CD4-positive, CD25-positive, alpha-beta regulatory T cell (primary cell): ENCODE measurements around the gene DGCR2. TPM values are rescaled to one million over a fixed set of nuclear protein-coding genes. Genes with fewer than 3 reads are reported as not detected.

Experiments used
- ATAC-seq, 2 donors: fragments of 150-1000 bp; cut with Tn5 transposase; one replicate each; pipeline ENCODE4 v1.10.0; 2021; ENCODE audit warnings: low read depth in 2 of 2, moderate number of reproducible peaks in 2 of 2, moderate library complexity in 1 of 2
- DNase-seq, 3 donors: peaks; one replicate each; pipeline versions ENCODE4 v3.0.0 to v3.0.0-alpha.2; 2012 to 2022; ENCODE audit warnings: mixed read lengths in 1 of 3
- H3K27ac ChIP-seq: one replicate; pipeline ENCODE4 v1.7.0; 2013; ENCODE audit warnings: mild to moderate bottlenecking, low read length; ENCODE audit not compliant: insufficient read depth, poor library complexity, severe bottlenecking
- H3K27me3 ChIP-seq: one replicate; pipeline ENCODE4 v1.7.0; 2013; ENCODE audit warnings: low read length; ENCODE audit not compliant: control insufficient read depth, insufficient read depth
- H3K36me3 ChIP-seq: one replicate; pipeline ENCODE4 v1.7.0; 2013; ENCODE audit warnings: mild to moderate bottlenecking, low read length, moderate library complexity; ENCODE audit not compliant: control insufficient read depth, insufficient read depth
- H3K4me1 ChIP-seq: 2 replicates; pipeline ENCODE4 v1.7.0; 2013; ENCODE audit warnings: mild to moderate bottlenecking, low read length; ENCODE audit not compliant: insufficient read depth, control insufficient read depth, poor library complexity, severe bottlenecking
- H3K4me3 ChIP-seq: one replicate; pipeline ENCODE4 v1.7.0; 2013; ENCODE audit warnings: low read depth, mild to moderate bottlenecking, low read length, moderate library complexity
- H3K9me3 ChIP-seq, 2 experiments: 1 replicate in 1 of 2; 2 replicates in 1 of 2; pipeline ENCODE4 v1.7.0; 2013; ENCODE audit warnings: low read length in 2 of 2, mild to moderate bottlenecking in 1 of 2, moderate library complexity in 1 of 2; ENCODE audit not compliant: control insufficient read depth in 2 of 2
- H3K27ac Mint-ChIP-seq, 3 donors: one replicate each; pipeline ENCODE4 v1.8.0; 2020 to 2022; ENCODE audit warnings: mild to moderate bottlenecking in 3 of 3, mixed read lengths in 3 of 3, moderate library complexity in 2 of 3
- H3K27me3 Mint-ChIP-seq: one replicate; pipeline ENCODE4 v1.8.0; 2022; ENCODE audit warnings: mild to moderate bottlenecking, mixed read lengths
- H3K36me3 Mint-ChIP-seq: one replicate; pipeline ENCODE4 v1.8.0; 2020; ENCODE audit warnings: mixed read lengths
- H3K4me1 Mint-ChIP-seq, 4 donors: one replicate each; pipeline ENCODE4 v1.8.0; 2020 to 2022; ENCODE audit warnings: mixed read lengths in 4 of 4, mild to moderate bottlenecking in 1 of 4
- H3K4me3 Mint-ChIP-seq, 4 donors: one replicate each; pipeline ENCODE4 v1.8.0; 2020 to 2022; ENCODE audit warnings: mild to moderate bottlenecking in 4 of 4, mixed read lengths in 4 of 4, moderate library complexity in 3 of 4
- H3K9me3 Mint-ChIP-seq, 7 donors: one replicate each; pipeline ENCODE4 v1.8.0; 2020 to 2022; ENCODE audit warnings: mixed read lengths in 7 of 7, mild to moderate bottlenecking in 3 of 7, moderate library complexity in 2 of 7
- polyA plus RNA-seq, 4 donors: library from polyadenylated mRNA; unstranded; fragments of 300-500 nt; fragmentation: Illumina TruSeq; gene quantifications; one replicate each; pipeline ENCODE4 v1.2.3, GENCODE V29; 2021
- total RNA-seq: library from RNA; stranded (reverse); gene quantifications from one replicate; pipeline ENCODE4 v1.2.3, GENCODE V29; 2022

The DGCR2 gene
- total and polyA plus RNA-seq, 5 donors from 2014 or later, result 51.8 to 75.2 (median 58.4) TPM

GRCh38 chr22:19041704-19042074 lies 80.5 kb downstream of the DGCR2 start:
- no peak overlapping the region for H3K4me3 Mint-ChIP-seq
- no peaks in the 10 kb centered on the region for H3K4me1 ChIP-seq
- no peak overlapping the region for H3K27ac Mint-ChIP-seq
- no peaks in the 10 kb centered on the region for H3K9me3 ChIP-seq
- peaks cover 18% of the 10 kb centered on the region for H3K36me3 Mint-ChIP-seq
- DNase-seq (no peak), ATAC-seq (no peak)
- H3K27me3 ChIP-seq, result no peaks in the 10 kb centered on the region
- H3K27me3 Mint-ChIP-seq, result no peaks in the 10 kb centered on the region
- H3K27ac ChIP-seq, result no peak overlapping the region
- H3K4me3 ChIP-seq, result no peak overlapping the region
- H3K36me3 ChIP-seq, result peaks cover 91% of the 10 kb centered on the region
- no peaks in the 10 kb centered on the region for H3K9me3 Mint-ChIP-seq
- H3K4me1 Mint-ChIP-seq, result peaks cover 0 to 3% (median 0%) of the 10 kb centered on the region in 4 donors

- Mint-ChIP-seq H3K4me3 (no peak overlapping the region), H3K36me3 (peaks cover 14% of the 10 kb centered on the region), H3K9me3 (no peaks in the 10 kb centered on the region), H3K27ac (no peak overlapping the region), H3K27me3 (no peaks in the 10 kb centered on the region), H3K4me1 (peaks cover 0 to 6% (median under 1%) of the 10 kb centered on the region in 4 donors)
- Histone ChIP-seq H3K9me3 (no peaks in the 10 kb centered on the region), H3K36me3 (peaks cover 85% of the 10 kb centered on the region), H3K27me3 (no peaks in the 10 kb centered on the region), H3K27ac (no peak overlapping the region), H3K4me1 (no peaks in the 10 kb centered on the region), H3K4me3 (no peak overlapping the region)
- no peak for ATAC-seq
- DNase-seq, result no peak
These were observed 81.1 kb downstream of the DGCR2 start for GRCh38 chr22:19040888-19041703.

DNA sequence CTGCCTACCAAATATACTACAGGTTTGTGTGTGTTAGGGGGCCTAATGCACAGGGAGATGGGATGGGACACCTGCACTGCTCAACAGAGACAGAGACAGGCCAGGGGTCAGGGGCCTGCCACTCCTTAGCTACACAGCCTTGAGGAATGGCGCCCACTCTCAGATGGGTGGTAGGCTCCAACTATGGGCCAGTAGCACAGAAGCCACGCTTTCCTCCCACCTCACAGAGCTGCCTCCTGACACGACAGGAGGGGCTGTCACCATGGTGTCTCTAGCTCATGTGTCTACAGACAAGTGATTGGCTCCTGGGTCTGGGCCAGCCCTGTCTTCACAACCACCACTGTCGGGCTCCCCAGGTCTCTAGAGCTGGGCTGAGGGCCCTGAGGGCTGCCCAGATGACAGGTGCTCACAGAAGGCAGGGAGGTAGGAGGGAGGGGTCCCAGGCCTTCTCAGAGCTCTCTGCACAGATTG lies 81.8 kb downstream of the DGCR2 start:
- peaks cover 13% of the 10 kb centered on the region for H3K36me3 Mint-ChIP-seq
- Histone ChIP-seq H3K4me3 (no peak overlapping the region), H3K9me3 (no peaks in the 10 kb centered on the region), H3K27ac (no peak overlapping the region), H3K27me3 (no peaks in the 10 kb centered on the region), H3K4me1 (no peaks in the 10 kb centered on the region), H3K36me3 (peaks cover 78% of the 10 kb centered on the region)
- H3K27me3 Mint-ChIP-seq, result no peaks in the 10 kb centered on the region
- no peak overlapping the region for H3K27ac Mint-ChIP-seq
- peaks cover 0 to 7% (median 3%) of the 10 kb centered on the region in 4 donors for H3K4me1 Mint-ChIP-seq
- no peak overlapping the region for H3K4me3 Mint-ChIP-seq
- DNase-seq, result no peak
- no peak for ATAC-seq
- no peaks in the 10 kb centered on the region for H3K9me3 Mint-ChIP-seq

GRCh38 chr22:19039796-19040280 lies 82.4 kb downstream of the DGCR2 start:
- no peak overlapping the region for H3K4me3 Mint-ChIP-seq
- H3K4me1 Mint-ChIP-seq, result peaks cover 0 to 7% (median 4%) of the 10 kb centered on the region in 4 donors
- H3K27me3 Mint-ChIP-seq, result no peaks in the 10 kb centered on the region
- Histone ChIP-seq H3K4me1 (no peaks in the 10 kb centered on the region), H3K27me3 (no peaks in the 10 kb centered on the region), H3K9me3 (no peaks in the 10 kb centered on the region), H3K36me3 (peaks cover 73% of the 10 kb centered on the region), H3K27ac (no peak overlapping the region), H3K4me3 (no peak overlapping the region)
- peaks cover 7% of the 10 kb centered on the region for H3K36me3 Mint-ChIP-seq
- H3K27ac Mint-ChIP-seq, result no peak overlapping the region
- H3K9me3 Mint-ChIP-seq, result no peaks in the 10 kb centered on the region
- DNase-seq, result no peak
- ATAC-seq, result no peak

- Histone ChIP-seq H3K36me3 (peaks cover 68% of the 10 kb centered on the region), H3K27me3 (no peaks in the 10 kb centered on the region), H3K4me3 (no peak overlapping the region), H3K27ac (no peak overlapping the region), H3K9me3 (no peaks in the 10 kb centered on the region), H3K4me1 (no peaks in the 10 kb centered on the region)
- H3K4me3 Mint-ChIP-seq, result no peak overlapping the region
- peaks cover 4% of the 10 kb centered on the region for H3K36me3 Mint-ChIP-seq
- no peak for DNase-seq
- no peaks in the 10 kb centered on the region for H3K27me3 Mint-ChIP-seq
- ATAC-seq, result no peak
- peaks cover 0 to 11% (median 4%) of the 10 kb centered on the region in 4 donors for H3K4me1 Mint-ChIP-seq
- no peaks in the 10 kb centered on the region for H3K9me3 Mint-ChIP-seq
- H3K27ac Mint-ChIP-seq, result no peak overlapping the region
These were observed 82.8 kb downstream of the DGCR2 start for GRCh38 chr22:19039448-19039780.

GRCh38 chr22:19038728-19039447 lies 83.3 kb downstream of the DGCR2 start:
- no peaks in the 10 kb centered on the region for H3K27me3 Mint-ChIP-seq
- no peaks in the 10 kb centered on the region for H3K9me3 ChIP-seq
- no peaks in the 10 kb centered on the region for H3K27me3 ChIP-seq
- ATAC-seq (no peak), DNase-seq (no peak)
- H3K27ac Mint-ChIP-seq, result no peak overlapping the region
- H3K36me3 Mint-ChIP-seq, result peaks cover 4% of the 10 kb centered on the region
- no peak overlapping the region for H3K4me3 Mint-ChIP-seq
- no peak overlapping the region for H3K27ac ChIP-seq
- no peak overlapping the region for H3K4me3 ChIP-seq
- no peaks in the 10 kb centered on the region for H3K4me1 ChIP-seq
- no peaks in the 10 kb centered on the region for H3K9me3 Mint-ChIP-seq
- peaks cover 0 to 11% (median 5%) of the 10 kb centered on the region in 4 donors for H3K4me1 Mint-ChIP-seq
- peaks cover 63% of the 10 kb centered on the region for H3K36me3 ChIP-seq

DNA sequence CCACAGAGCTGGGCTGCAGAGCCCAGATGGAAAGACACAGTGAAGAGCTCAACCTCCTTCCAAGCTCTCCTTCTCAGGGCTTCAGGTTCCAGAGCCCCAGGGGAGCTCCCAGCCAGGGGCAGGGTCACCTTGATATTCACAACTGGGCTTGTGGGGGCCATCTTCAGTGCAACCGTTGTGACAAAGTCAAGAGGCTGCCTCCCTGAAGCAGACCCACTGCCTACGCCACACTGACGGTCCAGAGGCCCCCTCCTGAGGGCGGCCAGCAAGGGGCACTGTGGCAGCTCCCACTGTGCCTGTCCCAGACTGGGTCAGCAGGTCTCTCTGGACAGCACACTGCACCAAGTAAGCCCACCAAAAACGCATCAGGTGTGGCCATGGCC lies 84.1 kb downstream of the DGCR2 start:
- ATAC-seq (no peak), DNase-seq (no peak)
- Histone ChIP-seq H3K9me3 (no peaks in the 10 kb centered on the region), H3K27ac (no peak overlapping the region), H3K36me3 (peaks cover 56% of the 10 kb centered on the region), H3K4me1 (no peaks in the 10 kb centered on the region), H3K27me3 (no peaks in the 10 kb centered on the region), H3K4me3 (no peak overlapping the region)
- no peak overlapping the region for H3K4me3 Mint-ChIP-seq
- H3K27ac Mint-ChIP-seq, result no peak overlapping the region
- H3K27me3 Mint-ChIP-seq, result no peaks in the 10 kb centered on the region
- peaks cover 4% of the 10 kb centered on the region for H3K36me3 Mint-ChIP-seq
- peaks cover 0 to 11% (median 5%) of the 10 kb centered on the region in 4 donors for H3K4me1 Mint-ChIP-seq
- no peaks in the 10 kb centered on the region for H3K9me3 Mint-ChIP-seq
